Nephron progenitor cell (in vitro differentiated cells): ENCODE results near the gene VASH2.

Experiments used
- DNase-seq: peaks from one replicate; pipeline ENCODE4 v3.0.0; 2021
- H3K27ac Mint-ChIP-seq: 2 replicates; pipeline ENCODE4 v1.8.0; 2021; ENCODE audit warnings: mild to moderate bottlenecking, moderate library complexity, mixed read lengths
- H3K27me3 Mint-ChIP-seq: 2 replicates; pipeline ENCODE4 v1.8.0; 2021; ENCODE audit warnings: mild to moderate bottlenecking, low read depth, mixed read lengths; ENCODE audit not compliant: poor library complexity
- H3K36me3 Mint-ChIP-seq: 2 replicates; pipeline ENCODE4 v1.8.0; 2021; ENCODE audit warnings: low read depth, mixed read lengths
- H3K4me1 Mint-ChIP-seq: 2 replicates; pipeline ENCODE4 v1.8.0; 2021; ENCODE audit warnings: mixed read lengths
- H3K4me3 Mint-ChIP-seq: 2 replicates; pipeline ENCODE4 v1.8.0; 2021; ENCODE audit warnings: mild to moderate bottlenecking, moderate library complexity, mixed read lengths
- H3K9me3 Mint-ChIP-seq: 2 replicates; pipeline ENCODE4 v1.8.0; 2021; ENCODE audit warnings: mild to moderate bottlenecking, moderate library complexity, mixed read lengths
- CTCF ChIP-seq: fragments of 200-600 bp; sonication (generic); IDR thresholded peaks from 2 replicates; pipeline ENCODE4 v1.5.0; 2021; ENCODE audit warnings: antibody characterized with exemption

The VASH2 gene

GRCh38 chr1:212973899-212974298, 23.6 kb downstream of the VASH2 start:
- H3K4me3 Mint-ChIP-seq = no peak overlapping the region
- H3K4me1 Mint-ChIP-seq = peaks cover 83% of the 10 kb centered on the region
- no peaks in the 10 kb centered on the region for H3K9me3 Mint-ChIP-seq
- peaks cover 4% of the 10 kb centered on the region for H3K27me3 Mint-ChIP-seq
- TF ChIP-seq CTCF = no peak
- H3K27ac Mint-ChIP-seq = no peak overlapping the region
- peaks cover 90% of the 10 kb centered on the region for H3K36me3 Mint-ChIP-seq
- DNase-seq = no peak

DNA sequence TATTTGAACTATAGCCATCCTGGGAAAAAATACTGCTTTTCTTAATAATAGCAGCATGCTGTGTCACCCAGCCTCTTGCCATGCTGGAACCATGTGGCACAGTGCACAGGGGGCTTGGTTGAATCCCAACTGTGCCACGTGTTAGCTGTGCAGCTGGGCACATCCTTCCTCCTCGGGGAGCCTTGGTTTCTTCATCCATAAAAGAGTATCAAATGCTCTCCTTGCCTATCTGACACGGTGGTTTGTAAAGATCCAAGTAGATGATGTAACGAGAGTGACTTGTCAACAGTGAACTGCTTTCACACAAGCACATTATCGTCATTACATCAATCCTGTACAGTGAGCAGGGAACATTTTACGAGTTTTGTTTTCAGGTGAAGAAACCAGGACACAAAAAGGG, 24.4 kb downstream of the VASH2 start:
- Mint-ChIP-seq H3K9me3 (no peaks in the 10 kb centered on the region), H3K27me3 (peaks cover 4% of the 10 kb centered on the region), H3K4me1 (peaks cover 83% of the 10 kb centered on the region), H3K27ac (no peak overlapping the region), H3K4me3 (no peak overlapping the region), H3K36me3 (peaks cover 94% of the 10 kb centered on the region)
- no peak for DNase-seq
- TF ChIP-seq CTCF = no peak

- no peak for DNase-seq
- Mint-ChIP-seq H3K4me3 (no peak overlapping the region), H3K27ac (no peak overlapping the region), H3K36me3 (peaks cover 94% of the 10 kb centered on the region), H3K4me1 (peaks cover 83% of the 10 kb centered on the region), H3K27me3 (peaks cover 4% of the 10 kb centered on the region), H3K9me3 (no peaks in the 10 kb centered on the region)
- TF ChIP-seq CTCF = no peak
These were observed 25.0 kb downstream of the VASH2 start for GRCh38 chr1:212975111-212975918.

DNA sequence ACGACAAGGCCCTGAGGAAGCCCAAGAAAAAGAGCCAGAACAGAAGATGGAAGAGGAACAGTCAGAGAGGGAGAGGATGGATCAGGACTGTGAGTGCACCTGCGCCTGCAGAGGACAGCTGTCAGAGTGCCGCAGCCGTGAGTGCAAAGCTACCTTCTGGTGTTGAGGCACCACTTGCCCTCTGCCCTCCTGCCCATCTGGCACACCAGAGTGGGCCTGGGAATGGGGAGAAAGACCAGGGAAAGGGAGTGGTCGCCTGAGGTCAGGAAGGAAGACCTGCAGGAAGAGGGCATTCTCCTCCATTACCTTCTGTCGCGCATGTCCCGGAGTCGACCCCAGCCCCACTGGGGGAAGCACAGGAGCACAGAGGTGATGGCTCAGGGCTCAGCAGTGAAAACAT, 26.2 kb downstream of the VASH2 start:
- Mint-ChIP-seq H3K27me3 (peaks cover 4% of the 10 kb centered on the region), H3K4me3 (no peak overlapping the region), H3K27ac (no peak overlapping the region), H3K9me3 (no peaks in the 10 kb centered on the region), H3K36me3 (peaks cover 89% of the 10 kb centered on the region), H3K4me1 (peaks cover 83% of the 10 kb centered on the region)
- no peak for TF ChIP-seq CTCF
- no peak for DNase-seq

DNA sequence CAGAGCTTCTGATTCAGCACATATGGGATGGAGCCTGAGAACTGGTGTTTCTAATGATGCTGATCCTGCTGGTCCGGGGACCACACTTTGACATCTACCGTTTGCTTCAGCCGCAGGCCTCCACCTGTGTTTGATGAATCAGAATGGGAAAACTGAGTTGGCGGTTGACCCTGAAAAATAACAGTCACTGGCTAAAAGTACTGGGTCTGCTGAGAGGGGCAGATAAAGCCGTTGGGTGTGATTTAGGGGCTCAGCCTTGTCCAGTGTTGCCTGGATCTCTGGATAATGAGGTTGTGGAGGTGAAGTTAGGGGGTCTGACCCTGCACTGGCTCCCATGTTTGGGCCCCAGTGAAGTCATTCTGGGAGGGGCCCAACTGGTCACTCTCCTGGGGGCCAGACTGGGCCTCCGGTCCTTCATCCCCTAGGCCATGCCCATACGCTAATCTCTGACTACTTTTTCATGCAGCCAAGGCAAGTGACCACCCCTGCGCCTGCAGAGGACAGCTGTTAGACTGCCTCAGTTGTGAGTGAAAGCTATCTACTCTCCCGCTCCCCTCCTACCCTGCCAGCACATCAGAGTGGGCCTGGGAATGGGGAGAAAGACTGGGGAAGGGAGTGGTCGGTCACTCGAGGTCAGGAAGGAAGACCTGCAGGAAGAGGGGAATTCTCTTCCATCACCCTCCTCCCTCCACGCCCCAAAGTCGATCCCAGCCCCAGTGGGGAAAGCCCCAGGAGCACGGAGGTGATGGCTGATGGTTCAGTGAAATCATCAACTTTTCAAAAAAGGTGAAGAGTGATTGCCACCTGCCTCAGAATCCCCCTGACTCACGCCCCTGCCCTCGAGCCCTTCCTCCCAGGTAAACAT, 27.7 kb downstream of the VASH2 start:
- Mint-ChIP-seq H3K36me3 (peaks cover 78% of the 10 kb centered on the region), H3K9me3 (no peaks in the 10 kb centered on the region), H3K4me1 (peaks cover 73% of the 10 kb centered on the region), H3K4me3 (no peak overlapping the region), H3K27me3 (peaks cover 8% of the 10 kb centered on the region), H3K27ac (no peak overlapping the region)
- DNase-seq = no peak
- TF ChIP-seq CTCF = no peak
